SH-SY5Y (cell line): Measurements from ENCODE around the gene SMYD3.

Source experiments
- GATA2 ChIP-seq: IDR thresholded peaks from 2 replicates; pipeline ENCODE4 v1.6.1; 2011; ENCODE audit warnings: mild to moderate bottlenecking, low read depth, low read length
- GATA3 ChIP-seq: IDR thresholded peaks from 2 replicates; pipeline ENCODE4 v1.6.1; 2011; ENCODE audit warnings: low read depth, mild to moderate bottlenecking, low read length, moderate library complexity

GRCh38 chr1:246552110-246552509 is 45.0 kb upstream of the SMYD3 start:
- no peak for TF ChIP-seq GATA3
- no peak for TF ChIP-seq GATA2
